NCI-H82 (cell line): Measurements from ENCODE around the gene TNS1.

Source experiments
- DNase-seq: peaks from one replicate; lab custom pipeline; 2025; lab: John Stamatoyannopoulos, UW

TNS1 gene

DNA sequence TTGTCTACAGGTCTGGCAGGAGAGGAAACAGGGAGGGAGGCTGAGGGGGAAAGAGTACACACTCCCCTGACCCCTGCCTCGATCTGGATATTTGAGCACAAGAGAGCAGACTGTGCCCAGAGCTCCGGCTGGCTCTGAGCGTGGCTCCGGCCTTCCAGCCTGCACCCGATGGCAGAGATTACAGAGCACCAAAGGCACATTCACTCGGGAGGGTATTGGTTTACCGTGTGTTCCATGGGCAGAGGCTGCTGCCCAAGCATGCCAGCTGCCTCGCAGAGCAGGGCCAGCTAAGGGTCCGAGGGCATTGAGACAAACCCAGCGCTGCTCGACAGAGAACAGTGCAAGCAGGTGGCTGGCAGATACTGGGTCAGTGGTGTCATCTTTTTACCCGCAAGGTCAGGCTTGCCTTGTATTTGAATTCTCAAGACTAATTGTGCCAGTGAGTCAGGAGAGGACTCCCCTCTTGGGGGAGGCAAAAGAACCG, 132.2 kb downstream of the TNS1 start:
- no peak for DNase-seq

DNA sequence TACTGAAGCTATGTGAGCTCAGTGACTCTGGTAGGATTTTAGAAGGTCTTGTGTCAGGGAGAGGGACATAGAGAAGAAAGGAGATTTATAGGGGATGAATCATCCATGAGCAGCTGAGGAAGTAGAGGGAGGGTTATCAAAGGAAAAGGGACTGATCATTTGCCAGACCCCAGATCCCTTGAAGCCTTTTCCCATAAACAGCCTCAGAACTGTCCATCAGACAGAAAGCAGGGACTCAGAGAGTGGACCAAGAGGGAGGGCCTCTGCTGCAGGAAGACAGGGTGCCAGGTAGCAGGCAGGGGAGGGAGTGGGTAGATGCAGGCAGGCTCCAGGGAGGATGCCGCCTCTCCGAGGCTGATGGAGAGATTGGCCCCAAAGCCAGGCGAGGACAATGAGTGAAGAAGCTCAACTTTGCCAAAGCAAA, 133.9 kb downstream of the TNS1 start:
- DNase-seq: no peak

DNA sequence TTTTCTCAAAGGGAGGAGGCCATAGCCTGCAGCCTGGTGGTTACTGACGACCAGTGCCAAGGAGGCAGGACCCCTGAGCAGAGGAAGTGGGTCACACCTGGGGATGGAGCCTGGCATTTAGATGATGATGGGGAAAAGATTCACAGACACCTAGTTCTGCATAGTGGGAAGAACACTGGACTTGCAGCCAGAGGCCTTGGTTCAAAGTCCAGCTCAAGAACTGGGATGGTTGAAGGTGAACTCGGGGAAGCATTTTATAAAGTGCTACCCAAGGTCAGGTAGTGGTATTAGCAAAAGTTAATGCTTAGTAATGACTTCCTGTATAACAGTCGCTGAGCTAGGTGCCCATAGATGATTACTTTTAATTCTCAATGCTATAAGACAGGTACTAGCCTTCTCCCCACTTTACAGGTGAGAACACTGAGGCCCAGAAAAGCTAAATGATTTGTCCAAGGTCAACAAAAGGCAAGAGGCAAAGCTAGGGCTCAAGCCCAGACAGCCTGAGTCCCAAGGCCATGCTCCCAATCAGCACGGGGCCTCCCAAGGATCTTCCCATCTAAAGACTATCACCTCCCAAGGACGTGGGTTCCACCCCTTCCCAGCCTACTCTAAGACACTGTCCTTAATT, 134.4 kb downstream of the TNS1 start:
- no peak for DNase-seq

DNA sequence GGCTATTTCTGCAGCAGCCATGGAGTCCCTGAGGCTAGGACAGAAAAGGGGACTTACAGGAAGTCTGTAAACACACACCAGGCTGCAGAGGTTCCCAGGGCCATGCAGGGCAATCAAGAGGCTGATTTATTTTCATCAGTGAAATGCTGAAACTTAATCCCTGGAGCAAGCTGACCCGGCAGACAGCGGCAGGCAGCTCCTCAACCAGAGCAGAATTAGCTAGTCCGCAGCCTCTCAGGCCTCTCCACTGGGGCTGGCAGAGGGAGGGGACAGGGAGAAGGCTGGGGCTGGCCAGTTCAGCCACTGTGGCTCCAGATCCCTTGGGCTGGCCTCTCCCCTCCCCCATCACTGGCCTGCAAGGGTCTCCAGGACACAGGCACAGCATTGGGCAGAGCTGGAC, 136.3 kb downstream of the TNS1 start:
- peak; percentile 23 for DNase-seq

DNA sequence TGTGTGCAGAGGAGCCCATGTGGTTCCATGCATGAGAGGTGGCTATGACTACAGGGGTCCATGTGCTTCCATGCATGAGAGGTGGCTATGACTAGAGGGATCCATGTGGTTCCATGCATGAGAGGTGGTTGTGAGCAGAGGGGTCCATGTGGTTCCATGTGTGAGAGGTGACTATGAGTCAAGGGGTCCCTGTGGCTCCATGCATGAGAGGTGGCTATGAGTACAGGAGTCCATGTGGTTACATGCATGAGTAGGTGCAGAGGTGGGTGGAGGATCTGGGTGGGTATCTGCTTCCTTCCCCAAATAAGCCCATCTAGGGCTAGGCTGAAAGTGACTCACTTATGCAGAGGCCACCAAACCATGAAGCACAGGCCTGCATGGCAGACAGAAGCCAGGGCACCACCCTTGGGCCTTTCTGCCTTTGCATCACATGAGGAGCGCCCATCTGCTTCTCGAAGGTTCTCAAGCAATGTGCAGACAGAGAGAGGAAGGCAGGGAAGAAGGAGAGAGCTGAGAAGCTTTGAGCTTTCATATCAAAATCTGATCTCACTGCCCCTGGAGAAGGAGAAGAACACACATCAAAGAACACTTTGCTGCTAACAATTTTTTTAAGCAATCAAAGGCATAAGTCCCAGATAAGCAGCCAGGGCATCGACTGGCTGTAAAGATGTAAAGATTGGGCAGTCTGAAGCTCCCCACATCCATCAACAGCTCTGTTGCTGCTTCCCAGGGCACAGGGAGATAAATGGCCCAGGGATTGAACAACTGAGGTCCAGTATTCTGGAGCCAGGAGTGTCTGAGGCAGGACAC, 137.6 kb downstream of the TNS1 start:
- no peak for DNase-seq

DNA sequence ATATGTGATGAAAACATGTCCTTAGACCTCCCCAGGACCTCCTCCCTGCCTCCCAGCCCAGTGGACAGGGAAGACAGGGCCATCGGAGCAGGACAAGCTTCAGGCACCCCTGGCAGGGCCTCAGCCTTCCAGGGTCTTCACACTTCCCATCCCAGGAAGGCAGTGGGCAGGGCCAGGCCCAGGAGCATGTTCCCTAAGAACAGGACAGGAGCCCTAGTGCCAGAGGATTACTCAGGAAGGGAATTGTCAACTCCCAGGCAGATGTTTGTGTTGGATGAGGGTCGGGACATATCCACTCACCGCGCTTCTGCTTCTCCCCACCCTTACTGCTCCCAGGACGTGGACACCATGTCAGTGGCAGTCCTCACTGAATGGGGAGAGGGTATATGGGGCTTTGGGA, 138.9 kb downstream of the TNS1 start:
- no peak for DNase-seq

DNA sequence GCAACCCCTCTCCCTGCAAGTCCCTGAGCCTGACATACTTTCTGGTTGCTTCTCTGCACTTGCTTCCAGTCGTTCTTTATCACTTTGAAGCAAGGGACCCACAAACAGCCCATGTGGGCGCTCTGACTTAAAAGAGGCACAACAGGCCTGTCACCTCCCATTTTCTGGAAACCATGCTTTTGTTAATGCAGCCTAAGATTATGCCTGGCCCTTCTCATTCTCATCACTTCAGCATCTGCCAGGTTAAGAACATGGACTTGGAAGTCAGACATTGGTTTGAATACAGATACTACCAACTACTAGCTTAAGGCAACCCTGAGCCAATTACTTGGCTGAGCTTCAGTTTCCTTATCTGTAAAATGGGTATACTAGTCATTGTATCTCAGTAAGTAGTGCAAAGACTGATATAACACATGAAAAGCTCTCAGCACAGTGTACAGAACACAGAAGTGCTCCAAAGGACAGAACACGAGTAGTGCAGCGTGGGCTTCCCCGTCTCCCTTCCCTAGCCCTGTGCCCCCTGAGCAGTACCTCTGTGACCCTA, 141.4 kb downstream of the TNS1 start:
- no peak for DNase-seq

DNA sequence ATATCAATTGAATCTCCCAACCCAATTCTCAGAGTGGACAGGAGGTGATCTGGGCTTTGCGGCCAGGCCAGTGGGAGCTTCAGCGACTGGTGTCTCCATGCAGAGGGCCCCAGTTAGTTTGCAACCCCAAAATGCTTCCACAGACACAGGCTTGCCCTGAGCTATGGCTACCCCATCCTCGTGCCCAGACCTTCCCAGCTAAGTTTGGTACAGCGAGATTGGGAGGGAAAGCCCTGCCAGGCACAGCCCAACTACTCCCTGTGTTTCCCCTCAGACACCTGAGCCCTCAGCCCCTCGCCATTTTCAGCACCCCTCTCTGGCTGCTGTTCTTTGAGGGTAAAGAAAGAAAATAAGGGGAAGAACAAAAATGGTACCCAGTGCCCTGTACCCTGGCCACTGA, 142.9 kb downstream of the TNS1 start:
- DNase-seq: no peak

DNA sequence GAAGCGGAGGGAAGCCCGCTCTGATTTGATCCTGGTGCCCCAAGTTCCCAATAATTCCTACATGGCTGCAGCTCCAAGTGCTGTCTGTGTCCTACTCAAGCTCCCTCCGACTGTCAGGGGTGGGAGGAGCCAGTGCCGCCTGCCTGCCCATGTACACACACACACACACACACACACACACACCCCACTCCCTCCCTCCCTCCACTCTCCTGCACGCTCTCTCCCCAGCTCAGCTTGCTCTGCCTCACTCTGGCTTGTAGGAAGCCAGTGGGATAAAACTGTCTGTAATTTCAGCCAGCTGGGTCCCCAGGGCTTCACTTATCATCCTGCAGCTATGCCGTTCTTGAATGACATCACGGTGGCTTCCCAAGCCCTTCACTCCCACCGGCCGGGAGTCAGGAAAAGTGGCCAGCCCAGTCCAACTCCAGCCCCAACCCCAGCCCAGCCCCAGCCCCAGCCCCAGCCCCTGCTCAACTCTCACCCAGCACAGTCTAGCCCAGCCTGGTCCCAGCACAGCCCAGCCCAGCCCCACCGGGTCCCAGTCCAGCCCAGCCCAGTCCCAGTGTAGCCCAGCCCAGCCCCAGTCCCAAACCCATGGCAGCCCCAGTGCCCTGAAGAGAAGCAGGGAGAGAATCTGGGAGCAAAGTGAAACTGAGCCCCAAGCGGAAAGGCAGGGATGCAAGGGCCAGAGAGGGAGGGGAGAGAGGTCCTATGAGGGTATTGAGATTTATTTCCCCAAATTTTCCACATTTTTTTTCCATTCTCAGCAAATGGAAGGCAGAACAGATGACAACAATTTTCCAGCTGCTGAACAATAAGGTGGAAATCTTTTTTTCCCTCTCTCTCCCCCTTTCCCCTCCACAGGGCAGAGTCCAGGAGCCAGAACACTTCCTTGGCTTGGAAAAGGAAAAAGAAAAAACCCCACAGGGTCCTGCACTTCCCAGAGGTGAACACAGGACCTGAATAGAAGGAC, 144.0 kb downstream of the TNS1 start:
- DNase-seq: peak; percentile 55

DNA sequence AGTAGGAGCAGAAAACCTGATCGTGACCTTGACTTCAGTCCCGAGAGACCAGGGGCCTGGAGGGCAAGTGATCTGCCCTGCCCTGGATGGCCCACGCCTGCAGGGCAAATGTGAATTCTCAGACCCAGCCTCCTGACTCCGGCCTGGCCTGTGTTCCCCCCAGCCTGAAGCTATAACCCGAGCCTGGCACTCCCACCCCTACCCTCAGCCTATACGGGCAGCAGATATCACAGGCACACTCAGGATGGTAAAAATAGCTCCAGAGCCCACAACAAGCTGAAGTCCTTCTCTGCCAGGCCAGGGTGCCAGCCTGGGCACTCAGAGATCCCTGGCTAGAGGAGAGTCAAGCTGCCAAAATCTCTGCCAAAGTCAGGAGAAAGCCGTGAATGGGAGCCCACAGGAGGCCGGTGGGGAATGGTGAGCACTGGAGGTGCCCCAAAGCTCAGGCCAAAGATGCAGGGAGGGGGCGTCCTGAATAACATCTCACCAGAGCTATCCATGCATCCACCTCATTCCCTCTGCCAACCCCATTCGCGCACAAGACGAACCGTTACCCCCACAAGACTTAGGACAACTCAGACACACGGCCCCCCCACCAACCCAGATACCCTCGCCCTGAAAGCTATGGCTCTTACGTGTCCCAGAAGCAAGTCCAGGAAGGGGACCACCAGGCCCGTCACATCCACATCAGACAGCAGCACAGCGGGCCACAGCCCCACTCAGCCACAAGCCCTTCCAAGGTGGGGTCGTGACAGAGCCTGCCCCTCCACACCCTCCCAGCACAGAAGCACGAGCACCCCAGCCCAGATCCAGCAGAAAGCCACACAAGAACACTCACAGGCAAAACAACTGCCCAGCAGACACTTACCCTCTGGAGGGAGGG, 144.9 kb downstream of the TNS1 start:
- no peak for DNase-seq

DNA sequence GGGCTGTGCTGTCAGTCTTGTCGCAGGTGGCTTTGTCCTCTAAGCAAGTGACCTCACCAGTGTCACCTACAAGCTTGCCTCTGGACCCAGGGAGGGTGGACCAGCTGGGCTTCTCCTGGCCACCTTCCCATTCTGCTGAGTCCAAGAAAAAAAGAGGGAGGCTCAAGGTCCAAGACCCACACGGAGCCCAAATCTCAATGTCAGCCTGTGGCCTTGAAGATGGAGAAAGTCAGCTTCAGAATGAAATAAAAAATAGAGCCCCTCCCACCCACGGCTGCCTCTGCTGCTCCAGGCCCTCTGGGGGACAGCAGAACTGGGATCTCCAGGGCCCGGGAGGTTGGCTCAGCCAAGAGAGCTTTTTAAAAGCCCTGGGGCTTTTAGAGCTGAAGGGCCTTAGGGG, 145.9 kb downstream of the TNS1 start:
- no peak for DNase-seq

DNA sequence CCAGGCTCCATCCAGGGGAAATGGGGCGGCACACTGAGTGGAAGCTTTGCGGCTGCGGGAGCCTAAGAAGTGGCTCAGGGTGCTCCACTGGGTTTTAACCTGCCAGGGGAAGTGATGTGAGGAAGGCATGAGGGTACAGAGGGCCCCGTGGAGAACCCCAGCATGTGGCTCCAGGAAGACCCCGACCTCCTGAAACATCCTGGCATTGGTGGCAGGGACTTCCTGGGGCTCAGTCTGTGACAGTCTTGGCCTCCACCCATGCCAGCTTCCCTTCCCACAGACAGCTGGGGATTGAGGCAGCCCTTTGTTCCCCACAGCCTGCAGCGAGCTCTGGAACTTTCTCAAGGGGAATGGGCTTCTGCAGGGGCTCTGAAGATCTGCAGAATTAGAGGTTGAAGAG, 146.6 kb downstream of the TNS1 start:
- DNase-seq: no peak

DNA sequence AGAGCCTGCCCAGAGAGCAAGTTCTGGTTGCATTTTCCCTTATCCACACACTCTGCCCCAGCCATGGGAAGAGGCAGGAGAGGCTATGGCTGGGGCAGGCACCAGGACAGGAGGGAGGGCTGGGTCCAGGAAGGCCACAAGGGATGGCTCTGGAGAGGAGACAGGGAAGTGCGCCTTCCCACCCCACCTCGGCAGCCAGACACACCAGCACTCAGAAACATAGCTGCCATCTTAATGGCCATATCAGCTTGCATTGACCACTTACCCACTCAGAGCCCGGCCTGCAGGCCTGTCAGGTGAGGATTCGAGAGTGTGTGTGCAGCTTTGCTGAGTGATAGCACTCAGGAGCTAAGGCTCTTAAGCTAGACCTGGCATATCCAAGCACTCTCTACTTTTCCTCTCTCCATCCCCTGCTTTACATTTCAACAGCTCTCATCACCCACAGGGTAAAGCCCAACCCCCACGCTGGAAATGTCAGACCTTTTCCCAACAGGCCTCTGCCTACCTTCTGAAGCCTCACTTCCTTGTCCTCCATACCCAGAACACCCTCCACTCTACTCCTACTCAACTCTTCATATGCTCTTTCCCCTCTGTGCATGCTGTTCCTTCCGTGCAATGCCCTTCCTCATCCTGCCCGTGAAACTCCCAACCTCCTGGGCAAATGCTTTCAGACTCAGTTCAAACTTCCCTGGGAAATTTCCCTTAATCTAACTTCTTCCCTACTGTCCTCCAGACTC, 147.9 kb downstream of the TNS1 start:
- DNase-seq: no peak

DNA sequence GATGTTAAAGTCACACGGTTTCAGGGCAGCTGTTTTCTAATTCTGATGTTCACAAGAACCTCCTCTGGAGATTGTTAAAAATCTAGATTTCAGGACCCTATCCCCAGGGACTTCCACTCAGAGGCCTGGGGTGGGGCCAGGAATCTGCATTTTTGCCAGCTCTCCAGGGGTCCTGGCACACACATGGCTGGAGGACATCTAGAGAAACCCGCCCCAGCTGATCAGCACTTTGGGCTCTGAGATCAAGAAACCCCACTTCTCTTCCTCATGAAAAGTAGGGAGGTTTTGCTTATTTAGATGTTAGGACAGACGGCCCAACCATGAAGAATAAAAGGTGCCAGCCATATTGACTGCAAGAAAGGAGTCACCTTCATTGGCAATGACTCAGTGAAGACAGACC, 148.8 kb downstream of the TNS1 start:
- no peak for DNase-seq

DNA sequence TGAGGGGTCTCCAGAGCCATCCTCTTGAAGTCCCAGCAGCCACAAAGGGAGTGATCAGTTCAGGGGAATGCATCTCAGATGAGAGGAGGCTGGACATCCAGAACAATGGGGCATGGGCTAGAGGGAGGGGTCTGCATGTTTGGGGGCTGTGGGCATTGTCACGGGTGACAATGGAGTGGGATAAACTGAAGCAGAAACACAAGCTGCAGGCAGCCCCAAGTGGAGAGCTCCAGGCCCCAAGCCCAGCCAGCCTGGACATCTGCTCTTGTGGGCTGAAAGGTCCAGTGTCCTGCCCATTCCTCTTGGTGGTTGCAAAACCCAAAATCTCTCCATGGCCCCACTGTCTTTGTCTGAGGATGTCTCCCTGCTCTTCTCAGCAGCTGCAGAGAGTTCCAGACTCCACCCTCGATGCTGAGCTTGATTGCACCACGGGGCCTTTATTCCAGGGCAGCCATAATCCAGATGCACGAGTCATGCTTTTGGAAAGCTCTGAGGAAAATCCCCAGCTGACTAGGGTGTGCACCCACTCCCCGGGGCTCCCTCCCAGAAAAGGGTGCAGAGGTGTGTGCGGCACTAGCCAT, 149.4 kb downstream of the TNS1 start:
- DNase-seq: no peak

DNA sequence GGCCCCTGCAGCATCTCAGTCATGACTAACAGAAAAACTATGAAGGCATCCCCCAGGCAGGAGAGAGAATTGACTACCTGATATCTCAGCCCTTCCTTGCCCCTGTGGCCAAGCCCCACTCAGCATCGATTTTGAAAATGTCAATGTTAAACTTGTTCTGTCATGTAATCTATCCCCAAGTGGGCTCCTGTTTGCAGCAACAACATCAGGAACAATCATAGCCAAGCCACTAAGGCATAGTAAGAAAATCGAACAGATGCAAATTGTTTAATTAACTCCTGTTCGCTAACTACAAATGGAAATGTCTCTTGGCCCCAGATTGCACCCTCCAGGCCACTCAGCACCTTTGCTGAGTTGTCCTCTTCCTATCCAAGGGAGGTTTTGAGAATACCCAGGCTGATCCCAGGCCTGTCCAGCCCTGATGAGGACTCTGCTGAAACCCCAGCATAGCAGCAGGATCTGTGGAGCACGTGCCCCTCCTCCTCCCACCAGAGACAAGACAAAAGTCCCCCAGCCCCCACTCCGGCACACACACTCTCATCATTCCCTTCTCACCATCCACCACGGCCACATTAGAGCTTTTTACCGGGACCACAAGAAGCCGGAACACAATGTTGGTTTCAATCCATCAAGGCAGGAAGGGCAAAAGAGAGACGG, 150.1 kb downstream of the TNS1 start:
- no peak for DNase-seq

DNA sequence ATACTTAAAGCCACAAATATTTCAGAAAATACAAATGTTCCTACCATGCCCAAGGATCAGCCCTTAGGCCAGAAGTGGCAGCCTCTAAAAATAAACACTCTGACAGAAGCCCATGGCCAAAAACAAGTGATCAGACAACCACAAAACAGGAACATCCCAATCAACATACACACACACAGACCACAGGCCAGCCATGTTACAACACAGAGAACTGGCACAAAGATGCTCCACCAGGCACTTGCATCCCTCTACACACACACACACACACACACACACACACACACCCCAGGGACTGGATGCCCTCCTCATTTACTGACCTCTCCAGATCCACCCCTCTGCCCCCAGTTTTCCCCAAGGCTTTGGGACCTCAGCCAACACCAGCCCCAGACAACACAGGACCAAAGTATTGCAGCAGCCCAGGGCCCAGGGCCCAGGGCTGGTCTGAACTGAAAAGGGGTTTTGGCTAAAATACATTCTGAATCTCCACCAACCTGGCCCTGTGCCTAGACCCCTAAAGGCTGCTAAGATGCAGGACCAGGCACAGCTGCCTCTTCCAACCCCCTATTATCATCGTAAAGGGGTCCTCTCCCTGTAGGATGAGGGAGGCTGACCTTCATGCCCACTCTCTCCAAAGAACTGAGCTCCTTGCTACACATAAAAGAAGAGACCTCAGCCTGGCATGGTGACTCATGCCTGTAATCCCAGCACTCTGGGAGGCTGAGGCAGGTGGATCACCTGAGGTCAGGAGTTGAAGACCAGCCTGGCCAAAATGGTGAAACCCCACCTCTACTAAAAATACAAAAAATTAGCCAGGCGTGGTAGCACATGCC, 151.4 kb downstream of the TNS1 start:
- DNase-seq: no peak

DNA sequence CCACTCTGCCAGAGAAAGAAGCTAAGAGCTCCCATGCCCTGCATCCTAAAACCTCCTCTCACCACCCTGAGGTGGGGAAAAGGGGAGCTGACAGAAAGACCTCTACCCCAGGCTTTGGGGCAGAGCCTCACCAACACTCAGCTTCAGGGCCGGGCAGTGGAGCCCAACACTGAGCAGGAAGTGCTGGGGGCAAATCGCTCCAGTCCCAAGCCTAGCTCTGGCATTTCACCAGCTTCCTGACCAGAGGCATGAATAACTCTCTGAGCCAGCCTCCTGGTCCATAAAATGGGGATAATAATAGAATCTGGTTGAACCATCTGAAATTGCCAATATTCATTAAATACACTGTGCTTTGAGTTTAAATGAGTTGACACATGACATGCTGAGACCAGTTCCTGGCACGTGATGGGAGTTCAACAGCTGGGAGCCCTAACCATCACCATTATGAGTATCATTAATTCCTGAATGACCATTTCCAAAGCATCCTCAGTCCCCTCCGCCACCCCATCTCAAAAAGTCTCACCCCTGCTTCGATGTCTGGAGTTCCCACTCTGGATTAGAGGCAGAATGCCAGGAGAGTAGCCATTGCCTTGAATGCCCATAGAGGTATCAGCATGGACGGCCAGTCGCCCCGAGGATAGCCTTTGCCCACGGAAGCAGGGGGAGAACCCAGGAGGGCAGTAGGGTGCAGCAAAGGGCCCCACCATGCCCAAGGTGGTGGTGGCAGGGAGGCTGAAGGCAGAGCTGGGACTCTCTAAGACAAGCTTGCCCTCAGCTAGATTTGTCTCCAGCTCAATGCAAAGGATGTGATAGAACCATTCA, 153.4 kb downstream of the TNS1 start:
- DNase-seq: no peak
